Sigmoid colon (tissue), 7 donors: Measurements from ENCODE around the gene SLC39A7. TPM values are rescaled to one million over a fixed set of nuclear protein-coding genes. Genes with fewer than 3 reads are reported as not detected.

Experiments
- DNase-seq: peaks from one replicate; pipeline ENCODE4 v3.0.0-alpha.2; 2019
- H3K27ac ChIP-seq, 4 donors: fragments of 200-600 bp; sonication (generic); one replicate each; pipeline ENCODE4 v1.5.1; 2016 to 2019; ENCODE audit warnings: mild to moderate bottlenecking in 1 of 4
- H3K27me3 ChIP-seq, 3 donors: fragments of 200-600 bp; sonication (generic); one replicate each; pipeline ENCODE4 v1.5.1; 2019; ENCODE audit warnings: mild to moderate bottlenecking in 1 of 3
- H3K36me3 ChIP-seq, 4 donors: fragments of 200-600 bp; sonication (generic); one replicate each; pipeline ENCODE4 v1.5.1; 2016 to 2019
- H3K4me1 ChIP-seq, 4 donors: fragments of 200-600 bp; sonication (generic); one replicate each; pipeline ENCODE4 v1.5.1; 2017 to 2019
- H3K4me3 ChIP-seq, 4 donors: fragments of 200-600 bp; sonication (generic); one replicate each; pipeline ENCODE4 v1.5.1; 2017 to 2019; ENCODE audit warnings: mild to moderate bottlenecking in 2 of 4, moderate library complexity in 1 of 4
- H3K9me3 ChIP-seq, 4 donors: fragments of 200-600 bp in 3 of 4; sonication (generic) in 3 of 4; one replicate each; pipeline versions ENCODE4 v1.5.1 to v1.6.1; 2013 to 2019
- CTCF ChIP-seq, 4 experiments: fragments of 450-650 bp in 3 of 4; fragments of 200-600 bp in 1 of 4; IDR thresholded peaks; one replicate each; pipeline ENCODE4 v1.5.1; 2016 to 2019; ENCODE audit warnings: antibody characterized with exemption in 4 of 4, mild to moderate bottlenecking in 3 of 4, moderate library complexity in 2 of 4
- EP300 ChIP-seq, 4 donors: sonication (generic); formaldehyde crosslinking; IDR thresholded peaks; one replicate each; pipeline ENCODE4 v1.6.1; 2017; ENCODE audit warnings: antibody characterized with exemption in 4 of 4
- POLR2A ChIP-seq, 2 donors: fragments of 450-650 bp; IDR thresholded peaks; one replicate each; pipeline ENCODE4 v1.6.1; 2016; ENCODE audit warnings: antibody characterized with exemption in 2 of 2, mild to moderate bottlenecking in 2 of 2, moderate library complexity in 2 of 2
- POLR2AphosphoS5 ChIP-seq, 4 donors: sonication (generic); formaldehyde crosslinking; IDR thresholded peaks; one replicate each; pipeline ENCODE4 v1.6.1; 2017; ENCODE audit warnings: antibody characterized with exemption in 4 of 4
- WGBS, 2 donors: extraction: QIAGEN DNeasy Blood & Tissue Kit; methylation state at CpG; one replicate each; pipeline ENCODE4 v1.1.7; 2013; 5-methylcytosine and 5-hydroxymethylcytosine counted together
- intact Hi-C: fragments of 100-400 bp; cut with DNase I; formaldehyde crosslinking; loops from one replicate; pipeline ENCODE4 v1.15.1; 2023
- polyA plus RNA-seq, 3 donors: library from polyadenylated mRNA; stranded (reverse); fragments of 200-250 nt; gene quantifications; one replicate each; pipeline ENCODE4 v1.2.3, GENCODE V29; 2013
- total RNA-seq, 4 donors: library from RNA; depleted of rRNA; stranded (reverse); fragments of >200 nt; gene quantifications; one replicate each; pipeline ENCODE4 v1.1.0, GENCODE V29; 2016
- donor health status: healthy with polysubstance abuse.
- donor health status: Bipolar disorder and iron deficiency.
- donor health status: healthy.

SLC39A7 gene
- total and polyA plus RNA-seq, 7 donors: 31.2 to 189 (median 49.6) TPM

GRCh38 chr6:33236852-33237251, 36.2 kb downstream of the SLC39A7 start:
- intact Hi-C loops: no loop called here
- Histone ChIP-seq H3K4me3 (no peak overlapping the region), H3K27ac (no peak overlapping the region), H3K27me3 (peaks cover 0 to 30% (median 8%) of the 10 kb centered on the region in 3 donors), H3K36me3 (no peaks in the 10 kb centered on the region), H3K9me3 (no peaks in the 10 kb centered on the region), H3K4me1 (no peaks in the 10 kb centered on the region)
- TF ChIP-seq CTCF (IDR thresholded peaks at IDR 0.05) (no peak), POLR2A (IDR thresholded peaks at IDR 0.05) (no peak), POLR2AphosphoS5 (IDR thresholded peaks at IDR 0.05) (no peak), EP300 (IDR thresholded peaks at IDR 0.05) (no peak)
- DNase-seq: no peak
- 86 to 96% methylated on average over 6 of the region's 6 CpGs for WGBS, 2 donors

- DNase-seq: peak; percentile 13
- H3K36me3 ChIP-seq: no peaks in the 10 kb centered on the region
- H3K27ac ChIP-seq: no peak overlapping the region
- no peaks in the 10 kb centered on the region for H3K9me3 ChIP-seq
- intact Hi-C loops: no loop called here
- H3K4me1 ChIP-seq: no peaks in the 10 kb centered on the region
- no peak overlapping the region for H3K4me3 ChIP-seq
- TF ChIP-seq POLR2A (IDR thresholded peaks at IDR 0.05): no peak
- TF ChIP-seq CTCF (IDR thresholded peaks at IDR 0.05): no peak
- TF ChIP-seq EP300 (IDR thresholded peaks at IDR 0.05): no peak
- no peak for TF ChIP-seq POLR2AphosphoS5 (IDR thresholded peaks at IDR 0.05)
- 52 to 60% methylated on average over 2 of the region's 2 CpGs for WGBS, 2 donors
- peaks cover 0 to 30% (median 8%) of the 10 kb centered on the region in 3 donors for H3K27me3 ChIP-seq
Measured at GRCh38 chr6:33237741-33238140, 37.1 kb downstream of the SLC39A7 start.

GRCh38 chr6:33241968-33242367, 41.3 kb downstream of the SLC39A7 start:
- peaks cover 0 to 5% (median 0%) of the 10 kb centered on the region in 3 donors for H3K27me3 ChIP-seq
- no peaks in the 10 kb centered on the region for H3K9me3 ChIP-seq
- DNase-seq: no peak
- 50 to 59% methylated on average over 3 of the region's 3 CpGs for WGBS, 2 donors
- H3K27ac ChIP-seq: no peak overlapping the region
- H3K4me3 ChIP-seq: no peak overlapping the region
- TF ChIP-seq EP300 (IDR thresholded peaks at IDR 0.05) (no peak), POLR2AphosphoS5 (IDR thresholded peaks at IDR 0.05) (no peak), POLR2A (IDR thresholded peaks at IDR 0.05) (no peak), CTCF (IDR thresholded peaks at IDR 0.05) (no peak)
- H3K36me3 ChIP-seq: no peaks in the 10 kb centered on the region
- intact Hi-C loops: no loop called here
- no peaks in the 10 kb centered on the region for H3K4me1 ChIP-seq

GRCh38 chr6:33243476-33243875, 42.8 kb downstream of the SLC39A7 start:
- DNase-seq: no peak
- Histone ChIP-seq H3K36me3 (no peaks in the 10 kb centered on the region), H3K4me1 (peaks cover 0 to 8% (median 7%) of the 10 kb centered on the region in 4 donors), H3K9me3 (no peaks in the 10 kb centered on the region), H3K4me3 (no peak overlapping the region), H3K27me3 (no peaks in the 10 kb centered on the region), H3K27ac (no peak overlapping the region)
- intact Hi-C loops: no loop called here
- 12 to 55% methylated on average over 1 of the region's 1 CpG for WGBS, 2 donors
- TF ChIP-seq EP300 (IDR thresholded peaks at IDR 0.05) (no peak), POLR2AphosphoS5 (IDR thresholded peaks at IDR 0.05) (no peak), POLR2A (IDR thresholded peaks at IDR 0.05) (no peak), CTCF (IDR thresholded peaks at IDR 0.05) (no peak)
